ENCODE results near the gene SMURF1.
"Not testable (repeated sequence)": the region's sequence is repeated elsewhere in the genome, so short reads cannot be mapped to it uniquely, and the experiment has no call there.

The SMURF1 gene

GRCh38 chr7:99121496-99122021 is 22.3 kb downstream of the SMURF1 start:
- DNase-seq (ENCODE audit: low spot score), result no peak

- DNase-seq (ENCODE audit: low spot score), result no peak
Measured at GRCh38 chr7:99120916-99121315, 23.0 kb downstream of the SMURF1 start.

- DNase-seq (ENCODE audit: low spot score), result no peak
Measured at GRCh38 chr7:99120501-99120900, 23.4 kb downstream of the SMURF1 start.

GRCh38 chr7:99118077-99118476 is 25.8 kb downstream of the SMURF1 start:
- DNase-seq (ENCODE audit: low spot score), result no peak

GRCh38 chr7:99116144-99116543 is 27.8 kb downstream of the SMURF1 start:
- no peak for DNase-seq (ENCODE audit: low spot score)

GRCh38 chr7:99115379-99115778 is 28.5 kb downstream of the SMURF1 start:
- no peak for DNase-seq (ENCODE audit: low spot score)

- no peak for DNase-seq (ENCODE audit: low spot score)
Measured at GRCh38 chr7:99112979-99113378, 30.9 kb downstream of the SMURF1 start.

- no peak for DNase-seq (ENCODE audit: low spot score)
Measured at GRCh38 chr7:99112097-99112496, 31.8 kb downstream of the SMURF1 start.

GRCh38 chr7:99111591-99111990 is 32.3 kb downstream of the SMURF1 start:
- DNase-seq (ENCODE audit: low spot score), result no peak

- DNase-seq (ENCODE audit: low spot score), result no peak
Measured at GRCh38 chr7:99109108-99110051, 34.5 kb downstream of the SMURF1 start.

- DNase-seq (ENCODE audit: low spot score), result no peak
Measured at GRCh38 chr7:99108613-99109012, 35.3 kb downstream of the SMURF1 start.

- no peak for DNase-seq (ENCODE audit: low spot score)
Measured at GRCh38 chr7:99106821-99107241, 37.1 kb downstream of the SMURF1 start.

- no peak for DNase-seq (ENCODE audit: low spot score)
Measured at GRCh38 chr7:99106411-99106810, 37.5 kb downstream of the SMURF1 start.

- DNase-seq (ENCODE audit: low spot score), result no peak
Measured at GRCh38 chr7:99105756-99106155, 38.2 kb downstream of the SMURF1 start.

GRCh38 chr7:99104631-99105030 is 39.3 kb downstream of the SMURF1 start:
- no peak for DNase-seq (ENCODE audit: low spot score)

- DNase-seq (ENCODE audit: low spot score), result not testable (repeated sequence)
Measured at GRCh38 chr7:99103836-99104235, 40.1 kb downstream of the SMURF1 start.

- no peak for DNase-seq (ENCODE audit: low spot score)
Measured at GRCh38 chr7:99102809-99103690, 40.9 kb downstream of the SMURF1 start.

- DNase-seq (ENCODE audit: low spot score), result no peak
Measured at GRCh38 chr7:99102361-99102760, 41.5 kb downstream of the SMURF1 start.

- DNase-seq (ENCODE audit: low spot score), result not testable (repeated sequence)
Measured at GRCh38 chr7:99101516-99101915, 42.4 kb downstream of the SMURF1 start.

GRCh38 chr7:99099499-99100077 is 44.3 kb downstream of the SMURF1 start:
- no peak for DNase-seq (ENCODE audit: low spot score)

GRCh38 chr7:99098824-99099498 is 44.9 kb downstream of the SMURF1 start:
- DNase-seq (ENCODE audit: low spot score), result no peak

Measured in left forelimb (tissue), 1 donor.